Cardiac septum (tissue), 1 donor: ENCODE results near the gene ZNF180. TPM values are rescaled to one million over a fixed set of nuclear protein-coding genes. Genes with fewer than 3 reads are reported as not detected.
"Not testable (repeated sequence)": the region's sequence is repeated elsewhere in the genome, so short reads cannot be mapped to it uniquely, and the experiment has no call there.

Source experiments
- DNase-seq: peaks from one replicate; pipeline ENCODE4 v3.0.0-alpha.2; 2020; ENCODE audit warnings: low spot score
- intact Hi-C: fragments of 100-400 bp; cut with DNase I; formaldehyde crosslinking; loops from one replicate; pipeline ENCODE4 v1.14.0; 2022
- total RNA-seq: library from RNA; stranded (reverse); fragmentation: NEBNext Ultra II Directional; extraction: Animal tissue kit (Norgen Biotek cat#: 25700); gene quantifications from one replicate; pipeline ENCODE4 v1.2.1, GENCODE V29; 2021
- donor health status: DM: no; HTN: no; CAD: no.

ZNF180 gene
- total RNA-seq, 1 donor from 2014 or later, result 3.7 TPM

GRCh38 chr19:44509478-44509877 is 9.2 kb upstream of the ZNF180 start:
- DNase-seq, result no peak
- intact Hi-C loops, result no loop called here

- intact Hi-C loops, result no loop called here
Measured at GRCh38 chr19:44499559-44499958, 763 bp downstream of the ZNF180 start.

GRCh38 chr19:44498988-44499387 is 1.3 kb downstream of the ZNF180 start:
- no peak for DNase-seq
- intact Hi-C loops, result no loop called here

More at GRCh38 chr19:44499559-44499958, 763 bp downstream of the ZNF180 start:
- DNase-seq, result no peak

- no peak for DNase-seq
- intact Hi-C loops, result no loop called here
Measured at GRCh38 chr19:44496711-44497110, 3.6 kb downstream of the ZNF180 start.

GRCh38 chr19:44476559-44477408 is 23.5 kb downstream of the ZNF180 start:
- intact Hi-C loops, result no loop called here
- DNase-seq, result no peak

GRCh38 chr19:44468730-44469129 is 31.6 kb downstream of the ZNF180 start:
- DNase-seq, intact Hi-C loops: not testable (repeated sequence)

GRCh38 chr19:44462600-44463286 is 37.6 kb downstream of the ZNF180 start:
- intact Hi-C loops, DNase-seq: not testable (repeated sequence)

- DNase-seq, result not testable (repeated sequence)
Measured at GRCh38 chr19:44456016-44456415, 44.3 kb downstream of the ZNF180 start.

GRCh38 chr19:44455100-44455499 is 45.2 kb downstream of the ZNF180 start:
- DNase-seq, result no peak
- intact Hi-C loops, result no loop called here

More at GRCh38 chr19:44456016-44456415, 44.3 kb downstream of the ZNF180 start:
- intact Hi-C loops, result not testable (repeated sequence)

- intact Hi-C loops, result no loop called here
Measured at GRCh38 chr19:44452367-44452766, 48.0 kb downstream of the ZNF180 start.

GRCh38 chr19:44451687-44452086 is 48.6 kb downstream of the ZNF180 start:
- no peak for DNase-seq
- intact Hi-C loops, result no loop called here

More at GRCh38 chr19:44452367-44452766, 48.0 kb downstream of the ZNF180 start:
- DNase-seq, result no peak

GRCh38 chr19:44447916-44448674 is 52.2 kb downstream of the ZNF180 start, which contains the start of gene ZNF229:
Gene ZNF229, minus strand, starts transcription at chr19:44448472. Its CDS starts 5,625 bp downstream, at chr19:44442847.
- intact Hi-C loops, result loop anchor here (2.0 to 5.0 kb wide), 2 partner anchors 47 to 141 kb away; partner anchors contain the start of genes ZNF235 and ZNF285
- DNase-seq, result peak; percentile 94

GRCh38 chr19:44438441-44438840 is 61.9 kb downstream of the ZNF180 start:
- DNase-seq, result no peak
- intact Hi-C loops, result no loop called here

- intact Hi-C loops, result no loop called here
- no peak for DNase-seq
Measured at GRCh38 chr19:44435441-44435840, 64.9 kb downstream of the ZNF180 start.

GRCh38 chr19:44430956-44431355 is 69.4 kb downstream of the ZNF180 start:
- no peak for DNase-seq
- intact Hi-C loops, result no loop called here

Other genes with a start within 250 kb of the ZNF180 start
- gene ZNF233, start 240.6 kb downstream of the ZNF180 start, total RNA-seq, result 5.0 TPM
- 5.2 TPM for gene ZNF235, start 195.5 kb downstream of the ZNF180 start, total RNA-seq
- gene ZNF112, start 143.8 kb downstream of the ZNF180 start, total RNA-seq, result 3.8 TPM
- gene ZNF285, start 98.9 kb downstream of the ZNF180 start, total RNA-seq, result 3.0 TPM
- gene ZNF229, start 52.0 kb downstream of the ZNF180 start, total RNA-seq, result 7.1 TPM
- gene CEACAM20, start 29.2 kb upstream of the ZNF180 start, total RNA-seq, result not detected
- not detected for gene IGSF23, start 113.0 kb upstream of the ZNF180 start, total RNA-seq
- 44.0 TPM for gene PVR, start 143.4 kb upstream of the ZNF180 start, total RNA-seq
- 7.6 TPM for gene CEACAM19, start 171.0 kb upstream of the ZNF180 start, total RNA-seq
- gene CEACAM16, start 198.6 kb upstream of the ZNF180 start, total RNA-seq, result not detected
- 41.5 TPM for gene BCL3, start 248.2 kb upstream of the ZNF180 start, total RNA-seq